Measurements from ENCODE around the gene ARMC8. TPM values are rescaled to one million over a fixed set of nuclear protein-coding genes. Genes with fewer than 3 reads are reported as not detected.

ARMC8 gene
- total RNA-seq, 6 experiments from 2014 or later: 15.5 to 24.6 (median 18.6) TPM

DNA sequence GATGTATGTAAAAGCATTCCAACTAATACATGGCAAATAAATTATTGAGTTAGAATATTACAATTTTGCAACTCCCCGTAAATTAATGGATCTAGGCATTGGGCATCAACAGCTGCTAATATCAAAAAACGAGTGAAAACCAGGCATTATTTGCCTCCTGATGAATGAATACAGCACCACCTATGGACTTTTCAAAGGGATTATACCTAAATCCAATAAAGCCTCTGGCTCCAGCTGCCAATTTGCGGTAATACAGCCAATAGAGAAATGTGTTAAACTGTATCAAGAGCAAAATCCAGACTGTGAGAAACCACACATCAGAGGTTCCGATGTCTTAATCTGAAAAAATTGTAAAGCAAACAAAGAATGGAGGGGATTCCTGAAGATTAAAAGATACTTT is 38.6 kb upstream of the ARMC8 start:
- no peaks in the 10 kb centered on the region for H3K27me3 ChIP-seq
- TF ChIP-seq, protein P1, sequence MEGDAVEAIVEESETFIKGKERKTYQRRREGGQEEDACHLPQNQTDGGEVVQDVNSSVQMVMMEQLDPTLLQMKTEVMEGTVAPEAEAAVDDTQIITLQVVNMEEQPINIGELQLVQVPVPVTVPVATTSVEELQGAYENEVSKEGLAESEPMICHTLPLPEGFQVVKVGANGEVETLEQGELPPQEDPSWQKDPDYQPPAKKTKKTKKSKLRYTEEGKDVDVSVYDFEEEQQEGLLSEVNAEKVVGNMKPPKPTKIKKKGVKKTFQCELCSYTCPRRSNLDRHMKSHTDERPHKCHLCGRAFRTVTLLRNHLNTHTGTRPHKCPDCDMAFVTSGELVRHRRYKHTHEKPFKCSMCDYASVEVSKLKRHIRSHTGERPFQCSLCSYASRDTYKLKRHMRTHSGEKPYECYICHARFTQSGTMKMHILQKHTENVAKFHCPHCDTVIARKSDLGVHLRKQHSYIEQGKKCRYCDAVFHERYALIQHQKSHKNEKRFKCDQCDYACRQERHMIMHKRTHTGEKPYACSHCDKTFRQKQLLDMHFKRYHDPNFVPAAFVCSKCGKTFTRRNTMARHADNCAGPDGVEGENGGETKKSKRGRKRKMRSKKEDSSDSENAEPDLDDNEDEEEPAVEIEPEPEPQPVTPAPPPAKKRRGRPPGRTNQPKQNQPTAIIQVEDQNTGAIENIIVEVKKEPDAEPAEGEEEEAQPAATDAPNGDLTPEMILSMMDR (IDR thresholded peaks at IDR 0.05): no peak
- no peak for TF ChIP-seq POLR2A (IDR thresholded peaks at IDR 0.05)
- DNase-seq (no peak), ATAC-seq (no peak)
- intact Hi-C loops (cut with DNase I): no loop called here
- no peaks in the 10 kb centered on the region for H3K36me3 ChIP-seq
- no peak overlapping the region for H3K4me3 ChIP-seq
- H3K4me1 ChIP-seq: no peaks in the 10 kb centered on the region
- H3K27ac ChIP-seq: no peak overlapping the region
- WGBS (ENCODE audit: insufficient coverage, low coverage, low lambda C conversion rate, missing lambda C conversion rate): 65% methylated on average over 4 of the region's 4 CpGs
- no peaks in the 10 kb centered on the region for H3K9me3 ChIP-seq

DNA sequence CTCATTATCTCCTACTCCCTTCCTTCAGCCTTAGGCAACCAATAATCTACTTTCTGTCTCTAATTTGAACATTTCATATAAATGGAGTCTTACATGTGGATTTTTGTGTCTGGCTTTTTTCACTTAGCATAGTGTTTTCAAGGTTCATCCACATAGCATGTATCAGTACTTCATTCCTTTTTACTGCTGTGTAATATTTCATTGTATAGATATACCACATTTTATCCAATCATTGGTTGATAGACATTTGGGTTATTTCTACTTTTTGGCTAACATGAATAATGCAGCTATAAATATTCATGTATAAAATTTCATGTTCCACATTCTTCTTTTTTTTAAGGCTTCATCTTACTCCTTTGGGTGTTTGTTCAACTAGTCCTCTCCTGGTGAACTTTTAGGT is 32.6 kb upstream of the ARMC8 start:
- ATAC-seq (no peak), DNase-seq (no peak)
- Histone ChIP-seq H3K36me3 (no peaks in the 10 kb centered on the region), H3K4me3 (no peak overlapping the region), H3K27ac (no peak overlapping the region), H3K9me3 (no peaks in the 10 kb centered on the region), H3K4me1 (no peaks in the 10 kb centered on the region), H3K27me3 (no peaks in the 10 kb centered on the region)
- intact Hi-C loops (cut with DNase I): no loop called here
- no peak for TF ChIP-seq POLR2A (IDR thresholded peaks at IDR 0.05)
- TF ChIP-seq, protein P1 (IDR thresholded peaks at IDR 0.05): no peak

DNA sequence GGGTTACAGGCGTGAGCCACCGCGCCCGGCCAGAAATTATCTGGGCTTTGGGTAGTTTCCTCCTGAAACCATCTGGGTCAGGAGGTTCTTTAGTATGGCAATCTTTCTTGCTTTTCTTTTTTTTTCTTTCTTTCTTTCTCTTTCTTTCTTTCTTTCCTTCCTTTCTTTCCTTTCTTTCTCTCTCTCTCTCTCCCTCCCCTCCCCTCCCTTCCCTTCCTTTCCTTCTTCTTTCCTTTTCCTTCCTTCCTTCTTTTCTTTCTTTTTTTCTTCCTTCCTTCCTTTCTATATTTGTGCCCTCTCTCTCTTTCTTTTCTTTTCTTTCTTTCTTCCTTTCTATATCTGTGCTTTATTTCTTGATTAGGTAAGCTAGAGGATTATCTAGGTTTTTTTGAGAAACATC is 29.4 kb upstream of the ARMC8 start:
- H3K27ac ChIP-seq: no peak overlapping the region
- WGBS (ENCODE audit: insufficient coverage, low coverage, low lambda C conversion rate, missing lambda C conversion rate): 95% methylated on average over 4 of the region's 4 CpGs
- H3K4me3 ChIP-seq: no peak overlapping the region
- intact Hi-C loops (cut with DNase I): no loop called here
- no peaks in the 10 kb centered on the region for H3K9me3 ChIP-seq
- TF ChIP-seq, protein P1 (IDR thresholded peaks at IDR 0.05): no peak
- TF ChIP-seq POLR2A (IDR thresholded peaks at IDR 0.05): no peak
- peaks cover 0 to 9% (median 8%) of the 10 kb centered on the region in 4 donors for H3K36me3 ChIP-seq
- no peak for ATAC-seq
- H3K4me1 ChIP-seq: no peaks in the 10 kb centered on the region
- no peak for DNase-seq
- no peaks in the 10 kb centered on the region for H3K27me3 ChIP-seq

GRCh38 chr3:138165061-138165460 is 22.0 kb upstream of the ARMC8 start:
- Histone ChIP-seq H3K27me3 (no peaks in the 10 kb centered on the region), H3K4me1 (no peaks in the 10 kb centered on the region), H3K9me3 (no peaks in the 10 kb centered on the region), H3K36me3 (peaks cover 8 to 55% (median 21%) of the 10 kb centered on the region in 4 donors), H3K4me3 (no peak overlapping the region), H3K27ac (no peak overlapping the region)
- no CpG with 5 or more reads among the region's 2 CpGs for WGBS (ENCODE audit: insufficient coverage, low coverage, low lambda C conversion rate, missing lambda C conversion rate)
- intact Hi-C loops (cut with DNase I): no loop called here
- no peak for DNase-seq
- no peak for ATAC-seq
- TF ChIP-seq POLR2A (IDR thresholded peaks at IDR 0.05): no peak
- TF ChIP-seq, protein P1 (IDR thresholded peaks at IDR 0.05): no peak

GRCh38 chr3:138172625-138173024 is 14.5 kb upstream of the ARMC8 start:
- Histone ChIP-seq H3K36me3 (peaks cover 0 to 14% (median 3%) of the 10 kb centered on the region in 4 donors), H3K4me1 (peaks cover 0 to 13% (median 4%) of the 10 kb centered on the region in 4 donors), H3K27ac (no peak overlapping the region), H3K4me3 (no peak overlapping the region), H3K9me3 (no peaks in the 10 kb centered on the region), H3K27me3 (no peaks in the 10 kb centered on the region)
- TF ChIP-seq, protein P1 (IDR thresholded peaks at IDR 0.05): no peak
- TF ChIP-seq POLR2A (IDR thresholded peaks at IDR 0.05): no peak
- no peak for DNase-seq
- WGBS (ENCODE audit: insufficient coverage, low coverage, low lambda C conversion rate, missing lambda C conversion rate): 67% methylated on average over 2 of the region's 2 CpGs
- no peak for ATAC-seq
- intact Hi-C loops (cut with DNase I): no loop called here
